IMR-90 (cell line): ENCODE data around the gene CDHR3. TPM values are rescaled to one million over a fixed set of nuclear protein-coding genes. Genes with fewer than 3 reads are reported as not detected.

ENCODE experiments used
- ATAC-seq: fragments of 200-7000 bp; cut with Tn5 transposase; 2 replicates; pipeline ENCODE4 v1.9.1; 2020; ENCODE audit warnings: low read depth, mild to moderate bottlenecking, moderate library complexity
- BruUV-seq: library from RNA; stranded (reverse); fragments of 400-500 nt; replicated peaks from 2 replicates; lab custom pipeline; 2021; lab: Mats Ljungman, UMichigan
- CTCF ChIA-PET: fragments of 300-600 bp; formaldehyde crosslinking; extraction: SDS; loops from one replicate; lab custom pipeline; 2021; ENCODE audit warnings: antibody characterized with exemption; lab: Yijun Ruan, JAX
- POLR2A ChIA-PET: fragments of 300-600 bp; sonication (Branson Sonifier 250); formaldehyde crosslinking; loops from one replicate; lab custom pipeline; 2022; ENCODE audit warnings: antibody characterized with exemption; ENCODE audit not compliant: unreplicated experiment; lab: Charles Lee
- DNase-seq: peaks from one replicate; pipeline ENCODE4 v3.0.0; 2013
- H2AFZ ChIP-seq: replicated peaks from 2 replicates; pipeline ENCODE3; 2013; ENCODE audit warnings: low read length, mild to moderate bottlenecking; ENCODE audit not compliant: poor library complexity
- H2AK5ac ChIP-seq: 2 replicates; pipeline ENCODE4 v1.6.1; 2013; ENCODE audit warnings: low read depth, low read length, inconsistent platforms
- H2AK9ac ChIP-seq: replicated peaks from 2 replicates; pipeline ENCODE3; 2013; ENCODE audit warnings: mild to moderate bottlenecking, low read depth, low read length, moderate library complexity; ENCODE audit not compliant: poor library complexity
- H2BK120ac ChIP-seq: 2 replicates; pipeline ENCODE4 v1.6.1; 2013; ENCODE audit warnings: low read depth, low read length, inconsistent platforms
- H2BK15ac ChIP-seq: 3 replicates; pipeline ENCODE4 v1.6.1; 2013; ENCODE audit warnings: low read depth, low read length, inconsistent platforms
- H2BK20ac ChIP-seq: 2 replicates; pipeline ENCODE4 v1.6.1; 2013; ENCODE audit warnings: low read depth, mild to moderate bottlenecking, inconsistent platforms, low read length, moderate library complexity
- H2BK5ac ChIP-seq: 2 replicates; pipeline ENCODE4 v1.6.1; 2013; ENCODE audit warnings: mild to moderate bottlenecking, low read depth, low read length, inconsistent platforms; ENCODE audit not compliant: poor library complexity, severe bottlenecking
- H3K14ac ChIP-seq: replicated peaks from 2 replicates; pipeline ENCODE4 v1.6.1; 2013; ENCODE audit warnings: low read depth, low read length, inconsistent platforms
- H3K18ac ChIP-seq: 2 replicates; pipeline ENCODE4 v1.6.1; 2013; ENCODE audit warnings: low read depth, low read length, control low read depth
- H3K23ac ChIP-seq: 2 replicates; pipeline ENCODE4 v1.6.1; 2013; ENCODE audit warnings: low read depth, low read length, inconsistent platforms
- H3K27ac ChIP-seq: 2 replicates; pipeline ENCODE4 v1.5.1; 2013; ENCODE audit warnings: mild to moderate bottlenecking, control low read depth, low read length; ENCODE audit not compliant: insufficient read depth
- H3K27me3 ChIP-seq: 2 replicates; pipeline ENCODE4 v1.6.1; 2013; ENCODE audit warnings: low read length; ENCODE audit not compliant: control insufficient read depth, insufficient read depth
- H3K36me3 ChIP-seq: 2 replicates; pipeline ENCODE4 v1.6.1; 2013; ENCODE audit warnings: low read length, mixed read lengths; ENCODE audit not compliant: control insufficient read depth, insufficient read depth
- H3K4ac ChIP-seq: 2 replicates; pipeline ENCODE4 v1.6.1; 2013; ENCODE audit warnings: low read depth, low read length, inconsistent platforms
- H3K4me1 ChIP-seq: 2 replicates; pipeline ENCODE4 v1.6.1; 2013; ENCODE audit warnings: low read length, mixed read lengths; ENCODE audit not compliant: control insufficient read depth, insufficient read depth
- H3K4me2 ChIP-seq: 2 replicates; pipeline ENCODE4 v1.6.1; 2013; ENCODE audit warnings: low read depth, mild to moderate bottlenecking, control low read depth, low read length, moderate library complexity
- H3K4me3 ChIP-seq: 2 replicates; pipeline ENCODE4 v1.5.1; 2013; ENCODE audit warnings: low read depth, mild to moderate bottlenecking, control low read depth, low read length, moderate library complexity; ENCODE audit not compliant: insufficient read depth
- H3K56ac ChIP-seq: 2 replicates; pipeline ENCODE4 v1.6.1; 2013; ENCODE audit warnings: low read length, inconsistent platforms; ENCODE audit not compliant: insufficient read depth; ENCODE audit errors: extremely low read depth
- H3K79me1 ChIP-seq, 2 experiments: 2 replicates each; pipeline ENCODE4 v1.6.1; 2013; ENCODE audit warnings: low read length in 2 of 2, inconsistent platforms in 1 of 2, low read depth in 1 of 2
- H3K9ac ChIP-seq: 2 replicates; pipeline ENCODE4 v1.6.1; 2013; ENCODE audit warnings: low read depth, low read length, control low read depth
- H3K9me1 ChIP-seq: 2 replicates; pipeline ENCODE4 v1.6.1; 2013; ENCODE audit warnings: low read length, inconsistent platforms; ENCODE audit not compliant: insufficient read depth
- H3K9me3 ChIP-seq: 2 replicates; pipeline ENCODE4 v1.6.1; 2013; ENCODE audit warnings: low read length; ENCODE audit not compliant: control insufficient read depth, insufficient read depth
- H4K20me1 ChIP-seq: 2 replicates; pipeline ENCODE4 v1.6.1; 2013; ENCODE audit warnings: low read length, inconsistent platforms; ENCODE audit not compliant: insufficient read depth
- H4K5ac ChIP-seq: 2 replicates; pipeline ENCODE4 v1.6.1; 2013; ENCODE audit warnings: mild to moderate bottlenecking, low read depth, low read length, control low read depth
- H4K8ac ChIP-seq, 2 experiments: 2 replicates each; pipeline ENCODE4 v1.6.1; 2013; ENCODE audit warnings: low read depth in 2 of 2, low read length in 2 of 2, control low read depth in 1 of 2, inconsistent platforms in 1 of 2
- H4K91ac ChIP-seq: 2 replicates; pipeline ENCODE4 v1.6.1; 2013; ENCODE audit warnings: low read depth, low read length, inconsistent platforms; ENCODE audit not compliant: insufficient read depth
- CEBPB ChIP-seq: IDR thresholded peaks from 2 replicates; pipeline ENCODE4 v1.6.1; 2012; ENCODE audit warnings: low read depth, low read length, improper control_type of control experiment
- ELK1 ChIP-seq: fragments of 150-350 bp; IDR thresholded peaks from 2 replicates; pipeline ENCODE4 v1.6.1; 2016; ENCODE audit warnings: low read depth, mild to moderate bottlenecking, low read length, moderate library complexity, borderline replicate concordance
- RAD21 ChIP-seq: IDR thresholded peaks from 2 replicates; pipeline ENCODE4 v1.6.1; 2012; ENCODE audit warnings: low read length, improper control_type of control experiment
- RCOR1 ChIP-seq: IDR thresholded peaks from 2 replicates; pipeline ENCODE4 v1.6.1; 2012; ENCODE audit warnings: mild to moderate bottlenecking, low read length, improper control_type of control experiment; ENCODE audit not compliant: insufficient replicate concordance
- RFX5 ChIP-seq: IDR thresholded peaks from 2 replicates; pipeline ENCODE4 v1.8.0; 2012; ENCODE audit warnings: low read depth, mild to moderate bottlenecking, low read length, moderate library complexity
- WGBS, 2 experiments: methylation state at CpG; one replicate each; pipeline versions ENCODE4 v1.1.5 to v1.1.7; 2013; ENCODE audit warnings: missing lambda C conversion rate in 2 of 2; ENCODE audit not compliant: insufficient read length in 1 of 2; ENCODE audit errors: extremely low coverage in 2 of 2; 5-methylcytosine and 5-hydroxymethylcytosine counted together
- dilution Hi-C: fragments of 300-500 bp; cut with HindIII; formaldehyde crosslinking; loops from one replicate; pipeline ENCODE4 v1.14.3; 2018; ENCODE audit warnings: low sequenced_read_pairs; ENCODE audit not compliant: unreplicated experiment
- in situ Hi-C: fragments of 300-500 bp; cut with MboI; formaldehyde crosslinking; loops from 3 replicates; pipeline ENCODE4 v1.14.3; 2019; ENCODE audit warnings: low sequenced_read_pairs, inconsistent platforms, mixed read lengths
- intact Hi-C: fragments of 100-400 bp; cut with micrococcal nuclease; formaldehyde crosslinking; loops from 2 replicates; pipeline ENCODE4 v1.10.0; 2022
- polyA plus RNA-seq, 3 experiments: library from polyadenylated mRNA; depleted of rRNA; stranded (reverse); fragments of >200 nt; gene quantifications; 2 replicates each; pipeline ENCODE4 v1.2.3, GENCODE V29; 2012; ENCODE audit warnings: low replicate concordance in 1 of 3
- total RNA-seq: library from RNA; depleted of rRNA; stranded (reverse); fragments of >200 nt; gene quantifications from 2 replicates; pipeline ENCODE4 v1.2.3, GENCODE V29; 2012

Gene CDHR3
- total and polyA plus RNA-seq, 2 of the 4 experiments (the other 2 are of a cell fraction) = 0.96 to 1.6 TPM

- ATAC-seq = no peak; the same call in 1 of the 2 replicates
- no peaks in the 10 kb centered on the region for H3K9me3 ChIP-seq
- no peak overlapping the region for H2BK5ac ChIP-seq
- H4K91ac ChIP-seq = peak overlapping the region; percentile 75
- ChIA-PET POLR2A (no interaction called here), CTCF (interaction anchor here (0.5 to 3.5 kb wide), 7 partner anchors 108 to 872 kb away, joined by 3 to 14 read pairs (median 4); no protein-coding TSS in a partner anchor)
- H4K8ac ChIP-seq = peak overlapping the region in 1 of 2 experiments; percentile 49; a peak in 1 of 4 replicates
- dilution Hi-C loops = no loop called here
- peak overlapping the region; percentile 2; the same call in 1 of the 2 replicates for H3K4me2 ChIP-seq
- no TSS peak for BruUV-seq
- no CpG with 5 or more reads among the region's 4 CpGs for WGBS, 2 experiments
- peak overlapping the region; percentile 71 for H3K4ac ChIP-seq
- peak overlapping the region; percentile 23; the same call in 1 of the 3 replicates for H2BK15ac ChIP-seq
- peaks cover 21% of the 10 kb centered on the region for H3K9me1 ChIP-seq
- H4K20me1 ChIP-seq = no peaks in the 10 kb centered on the region
- H3K4me1 ChIP-seq = peaks cover 32% of the 10 kb centered on the region
- in situ Hi-C loops = loop anchor here (5.0 kb wide), 2 partner anchors 275 to 395 kb away; no protein-coding TSS in a partner anchor
- H2BK120ac ChIP-seq = peak overlapping the region; percentile 50
- peak overlapping the region; percentile 43 for H2BK20ac ChIP-seq
- no peaks in the 10 kb centered on the region for H3K79me1 ChIP-seq
- peak overlapping the region; percentile 23; the same call in 1 of the 2 replicates for H3K23ac ChIP-seq
- H2AK5ac ChIP-seq = peak overlapping the region; percentile 77
- no peak overlapping the region for H3K56ac ChIP-seq
- H3K27me3 ChIP-seq = peaks cover 13% of the 10 kb centered on the region
- H3K14ac ChIP-seq = peak overlapping the region; percentile 27; the same call in 1 of the 2 replicates
- TF ChIP-seq ELK1 = no peak
- TF ChIP-seq RAD21 = no peak
- no peak for TF ChIP-seq CEBPB
- TF ChIP-seq RFX5 = no peak
- no peak for TF ChIP-seq RCOR1
- peak overlapping the region; percentile 75 for H2AFZ ChIP-seq
- H3K27ac ChIP-seq = peak overlapping the region; percentile 32; the same call in 1 of the 2 replicates
- peak overlapping the region; percentile 19; the same call in 1 of the 2 replicates for H4K5ac ChIP-seq
- intact Hi-C loops = loop anchor here (1.0 to 10.0 kb wide), 8 partner anchors 108 to 897 kb away; partner anchors contain the start of genes ATXN7L1, EFCAB10 and SRPK2
- H3K36me3 ChIP-seq = no peaks in the 10 kb centered on the region
- no peak for DNase-seq
- no peak overlapping the region for H3K9ac ChIP-seq
- H3K18ac ChIP-seq = peak overlapping the region; percentile 52; the same call in 1 of the 2 replicates
- H2AK9ac ChIP-seq = peak overlapping the region; percentile 63
- H3K4me3 ChIP-seq = no peak overlapping the region
Measured at GRCh38 chr7:106042196-106042611, 79.1 kb downstream of the CDHR3 start.
